ENCODE results near the gene BRAF.

The BRAF gene

GRCh38 chr7:140922741-140923345, 1.9 kb downstream of the BRAF start:
- no peak for ATAC-seq
- TF ChIP-seq ZNF70 (CRISPR knock-in tag; IDR thresholded peaks at IDR 0.05) (no peak), CREB5 (CRISPR knock-in tag; IDR thresholded peaks at IDR 0.05; ENCODE audit: low read depth) (no peak), SNAI2 (CRISPR knock-in tag; IDR thresholded peaks at IDR 0.05) (no peak), CSDC2 (CRISPR knock-in tag; IDR thresholded peaks at IDR 0.05) (no peak), OSR1 (CRISPR knock-in tag; IDR thresholded peaks at IDR 0.05) (no peak), TSHZ2 (CRISPR knock-in tag; IDR thresholded peaks at IDR 0.05) (no peak), ISL1 (CRISPR knock-in tag; IDR thresholded peaks at IDR 0.05) (no peak), ESRRG (CRISPR knock-in tag; IDR thresholded peaks at IDR 0.05) (no peak), RARB (CRISPR knock-in tag; IDR thresholded peaks at IDR 0.05) (no peak), TOX (CRISPR knock-in tag; IDR thresholded peaks at IDR 0.05; ENCODE audit: borderline replicate concordance) (no peak), CSRNP3 (CRISPR knock-in tag; IDR thresholded peaks at IDR 0.05) (no peak)

GRCh38 chr7:140920745-140921144, 4.0 kb downstream of the BRAF start:
- ATAC-seq, result no peak
- TF ChIP-seq ARNTL (CRISPR knock-in tag; IDR thresholded peaks at IDR 0.05; ENCODE audit: borderline replicate concordance, low read depth) (no peak), ZFP30 (CRISPR knock-in tag; IDR thresholded peaks at IDR 0.05) (no peak), ESRRG (CRISPR knock-in tag; IDR thresholded peaks at IDR 0.05) (no peak), PATZ1 (CRISPR knock-in tag; IDR thresholded peaks at IDR 0.05; ENCODE audit: borderline replicate concordance) (no peak), GLIS3 (CRISPR knock-in tag; IDR thresholded peaks at IDR 0.05) (no peak), TSHZ2 (CRISPR knock-in tag; IDR thresholded peaks at IDR 0.05) (no peak), TCF4 (CRISPR knock-in tag; IDR thresholded peaks at IDR 0.05; ENCODE audit: borderline replicate concordance) (no peak), OSR1 (CRISPR knock-in tag; IDR thresholded peaks at IDR 0.05) (no peak)

GRCh38 chr7:140918236-140918635, 6.5 kb downstream of the BRAF start:
- TF ChIP-seq PATZ1 (CRISPR knock-in tag; IDR thresholded peaks at IDR 0.05; ENCODE audit: borderline replicate concordance), result no peak
- no peak for TF ChIP-seq SNAI2 (CRISPR knock-in tag; IDR thresholded peaks at IDR 0.05)
- TF ChIP-seq TOX (CRISPR knock-in tag; IDR thresholded peaks at IDR 0.05; ENCODE audit: borderline replicate concordance), result no peak
- no peak for TF ChIP-seq TCF4 (CRISPR knock-in tag; IDR thresholded peaks at IDR 0.05; ENCODE audit: borderline replicate concordance)
- no peak for TF ChIP-seq ZC3H10 (CRISPR knock-in tag; IDR thresholded peaks at IDR 0.05)
- TF ChIP-seq PPARA (CRISPR knock-in tag; IDR thresholded peaks at IDR 0.05; ENCODE audit: borderline replicate concordance), result no peak
- TF ChIP-seq ARNTL (CRISPR knock-in tag; IDR thresholded peaks at IDR 0.05; ENCODE audit: borderline replicate concordance, low read depth), result no peak
- no peak for ATAC-seq
